Measurements from ENCODE around the gene PPM1L.

The PPM1L gene

GRCh38 chr3:161072751-161073150 lies 316.7 kb downstream of the PPM1L start:
- Histone ChIP-seq H3K36me3 (ENCODE audit: control insufficient read depth, insufficient read depth, low read length) (no peaks in the 10 kb centered on the region), H3K27me3 (ENCODE audit: control insufficient read depth, insufficient read depth, low read length) (no peaks in the 10 kb centered on the region), H3K4me3 (ENCODE audit: low read length) (no peak overlapping the region), H3K9ac (ENCODE audit: low read length) (no peak overlapping the region), H3K4me1 (ENCODE audit: control insufficient read depth, insufficient read depth, low read length) (peaks cover 23% of the 10 kb centered on the region), H3K9me3 (ENCODE audit: control insufficient read depth, low read length) (no peaks in the 10 kb centered on the region)

GRCh38 chr3:161073181-161073580 lies 317.1 kb downstream of the PPM1L start:
- Histone ChIP-seq H3K9me3 (ENCODE audit: control insufficient read depth, low read length) (no peaks in the 10 kb centered on the region), H3K4me3 (ENCODE audit: low read length) (no peak overlapping the region), H3K4me1 (ENCODE audit: control insufficient read depth, insufficient read depth, low read length) (peaks cover 23% of the 10 kb centered on the region), H3K27me3 (ENCODE audit: control insufficient read depth, insufficient read depth, low read length) (no peaks in the 10 kb centered on the region), H3K9ac (ENCODE audit: low read length) (no peak overlapping the region), H3K36me3 (ENCODE audit: control insufficient read depth, insufficient read depth, low read length) (no peaks in the 10 kb centered on the region)

- Histone ChIP-seq H3K4me3 (ENCODE audit: low read length) (no peak overlapping the region), H3K27me3 (ENCODE audit: control insufficient read depth, insufficient read depth, low read length) (no peaks in the 10 kb centered on the region), H3K36me3 (ENCODE audit: control insufficient read depth, insufficient read depth, low read length) (no peaks in the 10 kb centered on the region), H3K9ac (ENCODE audit: low read length) (no peak overlapping the region), H3K9me3 (ENCODE audit: control insufficient read depth, low read length) (no peaks in the 10 kb centered on the region), H3K4me1 (ENCODE audit: control insufficient read depth, insufficient read depth, low read length) (no peaks in the 10 kb centered on the region)
Measured at GRCh38 chr3:161081633-161082032, 325.6 kb downstream of the PPM1L start.

- H3K9ac ChIP-seq (ENCODE audit: low read length) = no peak overlapping the region
Measured at GRCh38 chr3:161082063-161082462, 326.0 kb downstream of the PPM1L start.

GRCh38 chr3:161083131-161083530 lies 327.1 kb downstream of the PPM1L start:
- Histone ChIP-seq H3K4me1 (ENCODE audit: control insufficient read depth, insufficient read depth, low read length) (no peaks in the 10 kb centered on the region), H3K27me3 (ENCODE audit: control insufficient read depth, insufficient read depth, low read length) (no peaks in the 10 kb centered on the region), H3K9ac (ENCODE audit: low read length) (no peak overlapping the region), H3K9me3 (ENCODE audit: control insufficient read depth, low read length) (no peaks in the 10 kb centered on the region), H3K36me3 (ENCODE audit: control insufficient read depth, insufficient read depth, low read length) (no peaks in the 10 kb centered on the region), H3K4me3 (ENCODE audit: low read length) (no peak overlapping the region)

More at GRCh38 chr3:161082063-161082462, 326.0 kb downstream of the PPM1L start:
- H3K4me1 ChIP-seq (ENCODE audit: control insufficient read depth, insufficient read depth, low read length) = no peaks in the 10 kb centered on the region
- H3K4me3 ChIP-seq (ENCODE audit: low read length) = no peak overlapping the region
- no peaks in the 10 kb centered on the region for H3K9me3 ChIP-seq (ENCODE audit: control insufficient read depth, low read length)
- H3K36me3 ChIP-seq (ENCODE audit: control insufficient read depth, insufficient read depth, low read length) = no peaks in the 10 kb centered on the region
- H3K27me3 ChIP-seq (ENCODE audit: control insufficient read depth, insufficient read depth, low read length) = no peaks in the 10 kb centered on the region

- H3K9me3 ChIP-seq (ENCODE audit: control insufficient read depth, low read length) = no peaks in the 10 kb centered on the region
- H3K36me3 ChIP-seq (ENCODE audit: control insufficient read depth, insufficient read depth, low read length) = no peaks in the 10 kb centered on the region
- no peaks in the 10 kb centered on the region for H3K27me3 ChIP-seq (ENCODE audit: control insufficient read depth, insufficient read depth, low read length)
- no peak overlapping the region for H3K4me3 ChIP-seq (ENCODE audit: low read length)
- H3K9ac ChIP-seq (ENCODE audit: low read length) = no peak overlapping the region
- no peaks in the 10 kb centered on the region for H3K4me1 ChIP-seq (ENCODE audit: control insufficient read depth, insufficient read depth, low read length)
Measured at GRCh38 chr3:161084277-161084676, 328.2 kb downstream of the PPM1L start.

GRCh38 chr3:161093895-161094294 lies 337.9 kb downstream of the PPM1L start:
- no peaks in the 10 kb centered on the region for H3K4me1 ChIP-seq (ENCODE audit: control insufficient read depth, insufficient read depth, low read length)
- no peak overlapping the region for H3K9ac ChIP-seq (ENCODE audit: low read length)
- no peaks in the 10 kb centered on the region for H3K36me3 ChIP-seq (ENCODE audit: control insufficient read depth, insufficient read depth, low read length)
- no peaks in the 10 kb centered on the region for H3K27me3 ChIP-seq (ENCODE audit: control insufficient read depth, insufficient read depth, low read length)
- no peaks in the 10 kb centered on the region for H3K9me3 ChIP-seq (ENCODE audit: control insufficient read depth, low read length)
- H3K4me3 ChIP-seq (ENCODE audit: low read length) = no peak overlapping the region

GRCh38 chr3:161096771-161097367 lies 340.8 kb downstream of the PPM1L start:
- Histone ChIP-seq H3K9ac (ENCODE audit: low read length) (no peak overlapping the region), H3K27me3 (ENCODE audit: control insufficient read depth, insufficient read depth, low read length) (no peaks in the 10 kb centered on the region), H3K9me3 (ENCODE audit: control insufficient read depth, low read length) (no peaks in the 10 kb centered on the region), H3K4me1 (ENCODE audit: control insufficient read depth, insufficient read depth, low read length) (peaks cover 11% of the 10 kb centered on the region), H3K36me3 (ENCODE audit: control insufficient read depth, insufficient read depth, low read length) (no peaks in the 10 kb centered on the region), H3K4me3 (ENCODE audit: low read length) (no peak overlapping the region)

GRCh38 chr3:161100994-161101393 lies 345.0 kb downstream of the PPM1L start:
- Histone ChIP-seq H3K36me3 (ENCODE audit: control insufficient read depth, insufficient read depth, low read length) (no peaks in the 10 kb centered on the region), H3K9me3 (ENCODE audit: control insufficient read depth, low read length) (no peaks in the 10 kb centered on the region), H3K4me3 (ENCODE audit: low read length) (no peak overlapping the region), H3K9ac (ENCODE audit: low read length) (no peak overlapping the region), H3K4me1 (ENCODE audit: control insufficient read depth, insufficient read depth, low read length) (peaks cover 17% of the 10 kb centered on the region), H3K27me3 (ENCODE audit: control insufficient read depth, insufficient read depth, low read length) (no peaks in the 10 kb centered on the region)

- Histone ChIP-seq H3K4me3 (ENCODE audit: low read length) (no peak overlapping the region), H3K27me3 (ENCODE audit: control insufficient read depth, insufficient read depth, low read length) (no peaks in the 10 kb centered on the region), H3K4me1 (ENCODE audit: control insufficient read depth, insufficient read depth, low read length) (peaks cover 17% of the 10 kb centered on the region), H3K9ac (ENCODE audit: low read length) (no peak overlapping the region), H3K9me3 (ENCODE audit: control insufficient read depth, low read length) (no peaks in the 10 kb centered on the region), H3K36me3 (ENCODE audit: control insufficient read depth, insufficient read depth, low read length) (no peaks in the 10 kb centered on the region)
Measured at GRCh38 chr3:161101609-161102008, 345.6 kb downstream of the PPM1L start.

- Histone ChIP-seq H3K36me3 (ENCODE audit: control insufficient read depth, insufficient read depth, low read length) (no peaks in the 10 kb centered on the region), H3K27me3 (ENCODE audit: control insufficient read depth, insufficient read depth, low read length) (no peaks in the 10 kb centered on the region), H3K9me3 (ENCODE audit: control insufficient read depth, low read length) (no peaks in the 10 kb centered on the region), H3K9ac (ENCODE audit: low read length) (peak overlapping the region; percentile 72), H3K4me1 (ENCODE audit: control insufficient read depth, insufficient read depth, low read length) (peaks cover 17% of the 10 kb centered on the region), H3K4me3 (ENCODE audit: low read length) (peak overlapping the region; percentile 37)
Measured at GRCh38 chr3:161103776-161104385, 347.9 kb downstream of the PPM1L start.

- Histone ChIP-seq H3K9ac (ENCODE audit: low read length) (peak within 1 kb of the TSS; percentile 72), H3K4me1 (ENCODE audit: control insufficient read depth, insufficient read depth, low read length) (peaks cover 17% of the 10 kb centered on the region), H3K36me3 (ENCODE audit: control insufficient read depth, insufficient read depth, low read length) (no peaks in the 10 kb centered on the region), H3K4me3 (ENCODE audit: low read length) (peak within 1 kb of the TSS; percentile 37), H3K9me3 (ENCODE audit: control insufficient read depth, low read length) (no peaks in the 10 kb centered on the region), H3K27me3 (ENCODE audit: control insufficient read depth, insufficient read depth, low read length) (no peaks in the 10 kb centered on the region)
Measured at GRCh38 chr3:161104561-161105551, 348.8 kb downstream of the PPM1L start, which contains the start of gene B3GALNT1. B3GALNT1 (minus strand) TSS chr3:161105349; CDS start chr3:161086754, 18,595 bp downstream.

Data from mucosa of stomach (tissue), 1 donor.